GM21447 (cell line): ENCODE results near the gene IL12B.
"Not testable (repeated sequence)": the region's sequence is repeated elsewhere in the genome, so short reads cannot be mapped to it uniquely, and the experiment has no call there.

Experiments used
- ATAC-seq: cut with Tn5 transposase; IDR thresholded peaks from one replicate; pipeline ENCODE4 v1.9.1; 2021; ENCODE audit not compliant: unreplicated experiment

The IL12B gene

DNA sequence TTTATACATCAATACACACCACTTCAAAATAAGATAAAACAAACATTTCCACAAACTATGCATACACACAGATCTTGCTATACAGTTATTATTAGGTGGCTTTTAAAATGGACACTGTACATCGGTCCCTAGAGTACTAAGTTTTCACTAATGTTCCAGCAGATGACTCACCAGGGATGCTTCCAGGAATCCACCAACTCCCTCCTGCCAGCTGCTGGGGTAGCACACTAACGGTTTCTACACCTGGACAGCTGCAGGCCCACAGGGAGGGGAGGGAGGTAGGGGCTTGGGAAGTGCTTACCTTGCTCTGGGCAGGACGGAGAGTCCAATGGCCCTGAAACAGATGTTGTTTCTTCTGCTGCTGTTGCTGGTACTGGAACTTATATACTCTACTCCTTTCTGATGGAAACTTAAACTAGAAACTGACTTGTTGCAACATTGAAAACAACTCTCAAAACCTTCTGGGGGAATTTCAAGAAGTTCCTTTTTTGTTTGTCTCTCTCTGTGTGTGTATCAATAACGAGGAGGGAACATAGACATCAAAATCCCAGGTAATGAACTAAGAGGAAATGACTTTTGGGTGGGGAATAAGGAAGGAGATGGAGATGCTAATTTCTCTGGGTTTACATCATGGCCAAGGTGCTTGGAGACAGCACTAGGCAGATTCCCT lies at the start of gene IL12B:
IL12B (minus strand) TSS at position 357 of the 670 bp plus-strand sequence. CDS start 3,705 bp downstream, outside the sequence.
- no peak for ATAC-seq

DNA sequence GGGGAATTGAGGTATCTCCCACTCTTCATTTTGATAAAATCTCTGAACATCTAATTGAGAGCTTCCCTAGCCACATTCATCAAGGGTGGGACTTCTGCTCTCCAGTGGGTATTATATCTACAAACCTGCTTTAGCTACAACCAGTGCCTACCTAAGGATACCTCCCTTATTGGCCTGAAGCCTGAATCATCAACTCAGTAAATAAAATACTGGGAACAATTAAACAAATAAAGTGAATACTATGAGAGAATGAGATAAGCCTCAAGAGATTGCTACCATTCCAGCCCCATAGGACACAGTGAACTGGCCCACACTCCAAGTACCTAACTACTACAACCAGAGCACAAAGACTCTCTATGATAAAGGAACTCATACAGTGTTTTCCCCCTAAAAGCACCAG lies 47.4 kb upstream of the IL12B start:
- ATAC-seq = no peak

DNA sequence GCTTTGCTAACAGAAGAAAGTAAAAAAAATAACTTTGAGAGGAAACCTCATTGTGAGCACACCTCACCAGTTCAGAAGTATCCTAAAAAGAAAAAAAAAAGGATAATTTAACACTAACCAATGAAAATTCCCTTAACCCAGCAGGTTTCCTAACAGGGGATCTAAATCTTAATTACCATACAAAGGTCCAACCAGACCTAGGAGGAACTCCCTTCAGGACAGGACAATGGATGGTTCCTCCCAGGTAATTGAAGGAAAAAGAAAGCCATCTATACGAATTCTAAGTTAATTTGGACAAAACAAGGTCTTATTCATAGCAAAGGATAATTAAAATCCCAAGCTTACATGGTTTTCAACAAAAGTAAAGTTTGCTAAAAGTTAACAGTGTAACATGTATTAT lies 37.6 kb upstream of the IL12B start:
- not testable (repeated sequence) for ATAC-seq

DNA sequence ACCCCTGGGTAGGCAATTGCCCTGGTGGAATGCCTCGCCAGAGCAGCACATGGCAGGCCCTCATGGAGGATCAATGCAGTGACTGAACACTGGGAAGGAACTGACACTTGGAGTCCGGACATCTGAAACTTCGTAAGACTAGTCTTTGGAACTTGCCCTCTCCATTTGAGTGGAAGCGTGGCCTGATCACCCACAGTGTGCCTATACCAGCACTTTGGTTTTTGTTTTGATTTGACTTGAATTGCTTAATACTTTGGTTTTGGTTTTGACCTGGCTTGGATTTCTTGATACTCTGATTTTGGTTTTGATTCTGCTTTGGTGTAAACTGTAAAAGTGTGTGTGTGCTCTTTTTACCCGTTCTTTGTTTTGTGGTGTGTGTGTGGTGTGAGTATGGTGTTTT lies 36.5 kb upstream of the IL12B start:
- not testable (repeated sequence) for ATAC-seq

DNA sequence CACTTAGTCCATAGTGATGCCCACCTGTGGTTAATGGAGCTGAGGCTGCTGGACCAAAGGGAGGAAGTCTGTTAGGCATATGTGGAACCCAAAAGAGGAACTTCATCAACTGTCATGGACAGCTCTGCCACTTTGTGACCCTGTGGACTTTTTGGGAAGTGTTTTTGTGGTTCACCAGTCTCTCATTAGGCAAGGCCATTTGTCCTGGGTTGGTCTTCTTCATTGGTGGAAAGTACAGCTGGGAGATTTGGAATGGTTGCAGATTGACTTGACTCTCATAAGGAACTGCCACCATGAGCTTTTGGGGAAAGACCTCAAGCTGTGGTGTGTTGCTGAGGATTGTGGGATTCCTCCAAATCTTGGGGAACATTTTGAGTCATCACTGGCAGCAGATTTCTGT lies 31.9 kb upstream of the IL12B start:
- no peak for ATAC-seq

DNA sequence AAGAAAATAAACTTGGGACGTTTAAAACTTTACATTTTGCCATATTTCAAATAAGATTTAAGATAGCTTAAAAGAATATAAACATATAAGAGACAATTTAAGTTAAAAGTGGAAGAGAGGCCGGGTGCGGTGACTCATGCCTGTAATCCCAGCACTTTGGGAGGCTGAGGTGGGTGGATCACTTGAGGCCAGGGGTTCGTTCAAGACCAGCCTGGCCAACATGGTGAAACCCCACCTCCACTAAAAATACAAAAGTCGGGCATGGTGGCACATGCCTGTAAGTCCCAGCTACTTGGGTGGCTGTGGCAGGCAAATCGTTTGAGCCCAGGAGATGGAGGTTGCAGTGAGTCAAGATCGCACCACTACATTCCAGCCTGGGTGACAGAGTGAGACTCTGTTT lies 29.6 kb upstream of the IL12B start:
- ATAC-seq = not testable (repeated sequence)

DNA sequence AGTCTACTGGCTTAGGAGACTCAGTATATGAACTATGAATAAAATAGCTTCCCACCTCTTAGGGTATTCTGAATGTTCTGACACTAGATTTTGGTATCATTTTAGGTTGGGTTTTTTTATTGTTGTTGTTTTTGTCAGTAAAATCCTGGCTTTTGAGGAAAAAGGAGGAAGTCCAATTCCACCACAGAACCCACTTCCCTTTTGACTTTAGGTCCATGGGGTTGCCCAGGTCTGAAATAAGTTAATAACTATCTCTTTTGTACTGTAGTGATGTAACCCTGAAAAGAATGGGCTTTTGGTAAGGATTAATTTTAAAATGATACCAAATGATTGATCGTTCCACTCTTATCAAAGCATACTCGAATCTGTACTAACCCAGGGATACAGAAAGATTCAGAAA lies 29.1 kb upstream of the IL12B start:
- ATAC-seq = no peak

DNA sequence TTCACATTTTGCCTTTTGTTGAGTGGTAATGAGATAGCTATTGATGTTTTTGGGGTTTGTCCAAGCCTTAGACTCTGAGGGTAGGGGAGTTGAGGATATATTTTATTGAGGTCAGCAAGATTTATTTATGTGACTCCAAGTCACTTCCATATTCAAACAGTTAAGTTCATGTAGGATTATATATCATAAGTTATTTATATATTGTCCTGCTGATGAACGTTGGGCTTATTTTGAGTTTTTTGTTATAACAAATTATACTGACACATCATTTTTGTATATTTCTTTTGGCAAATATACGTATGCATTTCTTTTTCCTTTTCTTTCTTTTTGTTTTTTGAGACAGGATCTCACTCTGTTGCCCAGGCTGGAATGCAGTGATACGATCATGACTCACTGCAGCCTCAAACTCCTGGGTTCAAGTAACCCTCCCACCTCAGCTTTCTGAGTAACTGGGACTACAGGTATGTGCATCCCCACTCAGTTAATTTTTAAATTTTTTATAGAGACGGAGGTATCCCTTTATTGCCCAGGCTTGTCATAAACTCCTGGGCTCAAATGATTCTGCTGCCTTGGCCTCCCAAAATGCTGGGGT lies 23.5 kb upstream of the IL12B start:
- ATAC-seq = no peak

DNA sequence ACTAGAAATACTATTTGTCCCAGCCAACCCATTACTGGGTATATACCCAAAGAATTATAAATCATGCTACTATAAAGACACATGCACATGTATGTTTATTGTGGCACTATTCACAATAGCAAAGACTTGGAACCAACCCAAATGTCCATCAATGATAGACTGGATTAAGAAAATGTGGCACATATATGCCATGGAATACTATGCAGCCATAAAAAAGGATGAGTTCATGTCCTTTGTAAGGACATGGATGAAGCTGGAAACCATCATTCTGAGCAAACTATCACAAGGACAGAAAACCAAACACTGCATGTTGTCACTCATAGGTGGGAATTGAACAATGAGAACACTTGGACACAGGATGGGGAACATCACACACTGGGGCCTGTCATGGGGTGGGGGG lies 20.4 kb upstream of the IL12B start:
- ATAC-seq = not testable (repeated sequence)

DNA sequence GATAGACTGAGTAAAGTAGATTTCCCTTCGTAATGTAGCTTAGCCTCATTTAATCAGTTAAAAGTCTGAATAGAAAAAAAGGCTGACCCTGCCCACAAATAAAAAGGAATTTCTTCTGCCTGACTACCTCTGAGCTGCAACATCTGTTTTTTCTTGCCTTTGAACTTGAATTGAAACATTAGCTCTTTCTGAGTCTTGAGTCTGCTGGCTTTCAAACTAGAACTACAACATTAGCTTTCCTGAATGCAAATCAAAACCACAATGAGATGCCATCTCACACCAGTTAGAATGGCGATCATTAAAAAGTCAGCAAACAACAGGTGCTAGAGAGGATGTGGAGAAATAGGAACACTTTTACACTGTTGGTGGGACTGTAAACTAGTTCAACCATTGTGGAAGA lies 19.9 kb upstream of the IL12B start:
- not testable (repeated sequence) for ATAC-seq

DNA sequence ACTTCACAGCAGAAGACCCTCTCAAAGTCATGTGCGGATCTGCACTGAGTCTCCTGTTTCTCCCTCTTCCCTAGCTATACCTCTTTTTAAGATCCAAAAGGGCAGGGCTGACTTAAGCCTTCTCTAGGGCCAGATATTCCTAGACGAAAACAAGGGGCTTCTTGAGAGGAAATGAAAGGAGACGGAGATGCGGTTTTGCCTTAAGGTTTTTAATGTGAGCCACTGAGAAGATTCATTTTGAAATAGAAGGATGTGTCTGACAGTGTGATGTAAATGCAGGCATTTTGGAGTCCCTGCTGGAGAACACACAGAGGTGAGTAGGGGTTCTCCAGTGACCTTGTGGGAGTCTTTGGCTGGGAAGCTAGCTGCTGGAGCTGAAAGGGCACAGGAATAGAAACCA lies 15.6 kb upstream of the IL12B start:
- no peak for ATAC-seq

DNA sequence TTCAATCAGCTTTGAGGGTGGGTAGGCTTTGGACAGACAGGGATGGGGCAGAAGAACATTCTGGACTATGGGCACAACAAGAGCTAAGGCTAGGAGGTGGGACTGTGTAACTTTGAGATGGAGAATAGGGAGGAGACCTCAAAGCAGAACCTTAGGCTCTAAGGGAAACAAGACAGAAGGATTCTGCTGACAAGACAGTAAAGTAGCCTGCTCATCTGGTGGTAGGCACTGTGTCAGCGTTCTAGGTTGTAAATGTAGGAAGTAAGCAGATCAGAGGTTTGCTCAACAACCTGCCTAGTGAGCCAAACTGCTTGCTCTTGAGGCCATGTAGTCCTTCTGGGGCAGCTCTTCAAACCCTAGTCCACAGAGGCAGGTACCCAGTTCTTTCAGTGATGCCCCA lies 15.0 kb upstream of the IL12B start:
- no peak for ATAC-seq

DNA sequence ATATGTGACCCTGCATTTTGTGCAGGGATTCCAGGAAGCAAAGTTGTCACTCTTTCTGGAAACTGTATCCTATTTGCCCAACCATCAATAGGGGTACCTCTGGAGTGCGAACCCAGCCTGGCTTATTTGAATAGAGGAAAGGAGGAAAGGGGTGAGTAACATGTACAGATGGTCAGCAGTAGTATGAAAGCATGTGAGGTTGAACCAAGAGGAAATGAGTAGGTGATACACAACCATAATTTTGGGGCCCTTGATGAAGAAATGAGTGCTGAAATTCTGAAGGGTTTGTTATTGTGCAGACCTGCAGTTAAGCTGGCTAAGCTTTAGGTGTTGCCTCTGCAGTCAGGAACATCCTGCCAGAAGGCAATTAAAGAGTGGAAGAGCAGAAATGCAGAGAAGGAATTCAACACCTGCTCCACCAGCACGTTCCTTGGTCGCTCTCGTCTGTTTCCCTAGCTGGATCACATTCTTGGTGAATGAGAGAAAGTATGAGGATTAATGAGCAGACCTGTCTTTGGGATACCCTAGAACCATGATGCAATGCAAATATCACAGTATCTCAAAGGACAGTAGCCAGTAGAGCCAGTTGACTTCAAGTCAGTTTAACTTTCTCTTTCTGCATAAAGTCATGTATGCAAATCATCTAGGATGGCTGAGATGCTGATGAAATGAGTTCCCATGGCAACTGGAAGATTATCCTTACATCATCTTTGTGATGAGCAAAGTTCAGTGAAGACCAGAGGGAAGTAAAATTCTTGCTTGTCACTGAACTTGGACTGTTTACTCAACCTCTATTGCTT lies 13.2 kb upstream of the IL12B start:
- ATAC-seq = no peak

DNA sequence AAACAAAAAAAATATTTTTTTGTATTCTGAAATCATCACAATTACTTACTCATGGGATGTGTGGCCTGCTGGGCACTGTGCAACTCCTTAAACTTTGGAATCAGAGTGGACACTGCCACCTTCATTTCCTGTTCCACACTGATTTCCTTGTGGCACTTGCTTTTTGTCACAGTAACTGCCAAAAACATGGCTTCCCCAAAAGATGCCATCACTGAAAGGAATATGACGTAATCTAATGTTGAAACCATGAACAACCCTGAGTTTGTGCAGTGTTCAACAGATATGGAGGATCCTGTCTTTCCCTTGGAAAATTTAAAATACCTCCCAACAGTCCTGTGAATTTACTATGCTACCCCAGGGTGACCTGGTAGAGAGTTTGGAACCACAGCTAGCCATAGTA lies 12.6 kb upstream of the IL12B start:
- ATAC-seq = no peak

DNA sequence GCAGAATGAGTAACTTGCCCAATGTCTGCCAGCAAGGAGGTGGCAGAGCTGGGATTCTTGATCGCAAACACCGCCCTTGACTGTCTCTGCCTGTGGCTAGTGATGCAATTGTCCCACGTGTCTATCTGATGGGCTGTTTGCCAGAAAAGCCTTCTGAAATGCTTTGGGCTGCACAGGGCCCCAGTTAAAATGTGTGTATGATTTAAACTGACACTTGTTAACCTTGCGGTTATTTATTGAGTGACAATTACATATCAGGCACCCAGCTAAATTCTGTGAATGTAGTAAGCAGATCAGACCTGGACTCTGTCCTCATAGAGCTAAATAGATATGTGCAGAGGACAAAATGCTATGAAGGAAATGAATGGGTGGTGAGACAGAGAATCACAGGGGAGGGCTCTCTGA lies 11.6 kb upstream of the IL12B start:
- no peak for ATAC-seq

DNA sequence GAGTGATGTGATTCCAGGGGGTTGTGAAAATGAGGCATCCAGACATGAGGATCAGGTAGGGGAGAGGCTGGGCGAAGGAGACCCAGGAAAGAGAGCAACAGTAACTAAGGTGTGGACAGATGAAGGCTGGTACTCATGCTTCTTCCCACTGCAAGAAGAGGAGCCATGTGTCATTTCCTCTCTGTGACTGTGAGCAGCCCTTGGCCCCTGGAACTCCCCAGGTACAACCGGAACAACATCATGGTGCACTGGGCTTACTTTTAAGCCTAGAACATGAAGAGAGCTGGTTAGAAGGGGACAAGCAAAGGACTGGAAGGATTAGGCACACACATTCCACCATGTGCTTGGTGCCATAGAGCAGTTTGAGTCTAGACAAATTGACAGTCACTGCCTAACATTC lies 10.9 kb upstream of the IL12B start:
- no peak for ATAC-seq

DNA sequence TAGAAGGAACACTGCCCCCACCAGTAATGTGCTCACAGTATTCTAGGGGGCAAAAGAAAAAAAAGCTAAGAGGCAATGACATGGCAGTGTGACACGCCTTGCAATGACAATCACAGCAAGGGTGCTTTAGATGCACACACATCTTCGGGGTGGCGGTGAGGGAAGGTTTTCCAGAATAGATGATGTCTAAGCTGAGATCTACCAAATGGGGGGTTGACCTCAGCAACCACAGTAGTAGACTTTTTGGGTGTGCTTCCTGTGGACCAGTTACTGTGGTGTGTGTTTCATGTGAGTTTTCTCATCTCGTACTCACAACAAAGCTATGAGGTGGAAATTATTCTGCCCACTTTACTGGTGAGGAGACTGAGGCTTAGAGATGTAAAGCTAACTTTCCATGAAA lies 10.2 kb upstream of the IL12B start:
- no peak for ATAC-seq

DNA sequence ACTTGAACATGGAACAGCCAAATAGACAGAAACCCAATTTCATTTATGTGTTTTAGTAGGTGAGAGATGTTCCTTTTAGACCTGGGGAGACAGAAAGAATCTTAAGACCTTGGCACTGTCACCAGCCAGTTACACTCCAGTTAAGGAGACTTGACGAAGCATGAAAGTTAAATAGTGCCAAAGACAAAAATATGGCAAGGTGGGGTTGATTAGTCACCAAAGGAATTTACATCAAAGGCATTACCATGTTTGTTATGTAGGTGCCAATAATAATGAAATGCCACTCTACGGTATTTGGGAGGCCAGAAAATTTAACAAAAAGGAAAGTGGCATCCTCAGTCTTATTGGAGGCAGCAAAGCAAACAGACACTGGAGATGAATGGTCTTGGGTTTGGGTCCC lies 9.2 kb upstream of the IL12B start:
- no peak for ATAC-seq

DNA sequence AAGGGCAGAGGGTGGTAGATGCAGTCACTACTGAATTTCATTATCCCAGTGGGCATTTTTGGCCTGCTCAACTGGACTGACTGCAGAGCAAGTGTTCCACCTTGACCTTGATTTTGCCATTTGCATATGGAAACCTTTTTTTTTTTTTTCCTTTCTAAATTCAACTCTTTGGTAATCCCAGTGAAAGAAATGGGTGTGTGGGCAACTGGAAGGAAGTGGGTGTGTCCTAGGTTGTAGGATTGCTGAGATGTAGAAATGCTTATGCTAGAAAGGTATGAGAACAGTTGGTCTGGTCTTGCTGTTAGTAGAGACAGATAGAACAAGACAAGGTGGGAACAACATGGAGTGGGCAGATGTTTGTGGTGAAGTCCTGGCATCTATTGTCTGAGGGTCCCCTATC lies 7.8 kb upstream of the IL12B start:
- ATAC-seq = no peak

DNA sequence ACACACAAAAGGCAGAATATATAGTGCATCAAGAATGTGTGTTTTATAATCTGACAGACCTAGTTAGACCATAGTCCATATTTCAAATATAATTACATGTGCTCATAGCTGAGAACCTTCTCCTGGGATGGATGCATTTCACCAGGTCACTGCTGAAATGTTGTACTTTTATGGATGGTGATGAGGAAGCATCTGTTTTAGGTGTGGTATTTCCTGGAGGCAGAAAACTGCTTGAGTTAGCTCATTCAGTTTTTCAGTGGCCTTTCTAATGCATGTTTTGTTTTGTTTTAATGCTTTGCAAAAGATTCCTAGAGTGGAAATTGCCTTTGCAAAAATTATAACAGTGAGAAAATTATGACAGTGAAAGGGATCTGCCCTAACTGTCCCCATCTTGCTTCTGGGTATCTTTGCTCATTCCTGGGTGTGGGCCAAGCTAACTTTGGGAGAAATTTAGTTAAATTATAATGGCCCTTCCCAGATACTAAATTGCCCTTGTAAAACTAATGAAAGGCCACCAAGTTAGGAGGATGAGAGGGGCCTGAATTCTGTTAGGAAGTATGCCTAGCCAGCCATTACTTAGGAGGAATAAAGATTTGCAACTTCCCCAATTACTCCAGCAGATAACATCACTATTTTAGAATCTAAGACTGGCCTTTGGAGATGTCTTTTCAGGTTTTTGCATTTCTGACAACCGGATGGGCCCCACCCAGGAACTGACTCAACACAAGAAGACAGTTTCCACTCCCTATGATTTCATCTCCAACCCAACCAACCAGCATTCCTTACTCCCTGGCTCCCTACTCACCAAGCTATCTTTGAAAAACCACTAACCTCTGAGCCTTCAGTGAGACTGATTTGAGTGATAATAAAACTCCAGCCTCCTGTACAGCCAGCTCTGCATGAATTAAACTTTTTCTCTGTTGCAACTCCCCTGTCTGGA lies 7.0 kb upstream of the IL12B start:
- ATAC-seq = no peak

DNA sequence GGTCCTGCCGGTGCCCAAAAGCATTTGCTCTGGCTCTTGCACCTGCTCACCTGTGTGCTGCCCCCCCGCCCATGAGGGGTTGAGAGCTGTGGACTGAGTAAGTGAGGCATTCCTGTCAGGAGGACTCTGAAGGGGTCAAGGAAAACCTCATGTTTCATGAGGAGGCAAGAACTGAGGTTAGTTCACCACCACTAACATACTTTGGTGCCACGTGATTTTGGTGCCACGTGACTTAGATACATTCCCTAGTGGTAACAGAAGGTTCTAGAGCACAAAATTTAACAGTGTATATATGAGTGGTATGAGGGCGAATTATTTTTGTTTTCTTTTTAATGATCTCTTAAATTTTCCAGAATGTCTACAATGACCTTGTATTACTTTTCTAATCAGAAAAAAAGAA lies 6.3 kb upstream of the IL12B start:
- no peak for ATAC-seq
